Measurements from ENCODE around the gene DCAF17.

Gene DCAF17

DNA sequence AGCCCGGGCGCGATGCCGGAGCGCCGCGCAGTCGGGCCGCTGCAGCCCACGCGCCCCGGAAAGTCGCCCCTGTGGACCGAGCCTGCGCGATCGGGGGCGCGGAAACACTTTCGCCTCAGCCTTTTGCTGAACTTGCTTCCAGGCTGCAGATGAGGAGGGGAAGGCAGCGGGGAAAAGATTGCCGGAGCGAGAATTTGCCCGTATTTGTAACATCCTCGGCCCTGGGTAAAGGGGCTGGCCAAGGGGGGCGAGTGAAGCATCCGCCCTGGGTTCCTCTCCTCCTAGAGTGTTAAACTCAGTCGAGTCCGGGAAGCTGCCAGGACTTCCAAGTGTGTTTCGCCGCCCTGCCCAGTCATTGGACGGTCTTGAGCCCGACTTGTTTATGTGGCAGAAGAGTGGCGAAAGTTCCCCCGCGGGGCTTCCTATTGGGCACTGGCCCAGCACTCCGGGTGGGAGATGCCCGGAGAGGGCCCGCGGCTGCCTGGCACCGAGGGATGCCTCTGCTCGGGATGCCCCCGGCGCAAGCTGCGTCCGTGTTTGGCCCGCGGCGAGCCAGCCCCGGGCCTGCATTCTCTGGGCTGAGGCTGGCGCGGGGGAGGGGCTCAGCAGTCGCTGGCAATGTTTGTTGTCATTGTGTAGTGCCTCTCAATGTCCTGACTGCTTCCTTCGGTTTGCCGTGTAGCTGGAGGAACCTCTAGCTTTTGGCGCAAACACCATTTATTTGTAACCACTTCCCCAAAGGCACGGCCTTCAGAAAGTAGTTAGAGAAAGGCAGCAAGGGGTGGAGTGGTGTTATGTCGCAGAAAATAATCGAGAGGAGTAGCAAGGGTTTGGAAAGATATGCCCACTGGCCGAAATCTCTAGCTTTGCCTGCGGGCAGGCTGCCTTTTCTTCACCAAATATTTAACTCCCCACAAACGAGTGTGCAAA, 89.3 kb downstream of the DCAF17 start:
- peak overlapping the region; percentile 51 for H3K4me3 ChIP-seq (ENCODE audit: low read depth, low read length)
- ChIA-PET POLR2A (interaction anchor here (0.9 to 1.0 kb wide), 2 partner anchors 8 to 28 kb away, joined by 3 to 4 read pairs; no protein-coding TSS in a partner anchor), CTCF (interaction anchor here (0.9 to 1.5 kb wide), 2 partner anchors 8 to 10 kb away, joined by 3 read pairs; no protein-coding TSS in a partner anchor)
- no peaks in the 10 kb centered on the region for H3K36me3 ChIP-seq (ENCODE audit: control insufficient read depth in 2 of 2, insufficient read depth in 1 of 2, low read length in 2 of 2)
- no peaks in the 10 kb centered on the region for H3K9me3 ChIP-seq (ENCODE audit: control insufficient read depth, insufficient read depth, low read depth, low read length)
- H3K27ac ChIP-seq (ENCODE audit: extremely low read depth, low read depth, low read length) = peak overlapping the region; percentile 78
- H3K4me1 ChIP-seq (ENCODE audit: control insufficient read depth, insufficient read depth, low read length) = no peaks in the 10 kb centered on the region
- no peak for TF ChIP-seq MEIS1 (CRISPR knock-in tag; IDR thresholded peaks at IDR 0.05; ENCODE audit: borderline replicate concordance)
- peak; percentile 93 for TF ChIP-seq ZBTB20 (tag by site-specific recombination; IDR thresholded peaks at IDR 0.05)
- TF ChIP-seq GLIS1 (tag by site-specific recombination; IDR thresholded peaks at IDR 0.05) = no peak; the same call in 1 of the 2 replicates
- TF ChIP-seq ZNF585B (tag by site-specific recombination; IDR thresholded peaks at IDR 0.05) = no peak
- no peak for TF ChIP-seq ZNF76 (tag by site-specific recombination; IDR thresholded peaks at IDR 0.05; ENCODE audit: borderline replicate concordance, low read depth)
- TF ChIP-seq BCL11A (tag by site-specific recombination; IDR thresholded peaks at IDR 0.05; ENCODE audit: low read depth) = peak; percentile 15; the same call in 1 of the 2 replicates
- no peak for TF ChIP-seq ZFP69B (tag by site-specific recombination; IDR thresholded peaks at IDR 0.05)
- TF ChIP-seq ZNF341 (tag by site-specific recombination; IDR thresholded peaks at IDR 0.05; ENCODE audit: low read depth) = peak; percentile 48
- no peak for TF ChIP-seq YY1 (tag by site-specific recombination; IDR thresholded peaks at IDR 0.05)
- TF ChIP-seq, protein P1, sequence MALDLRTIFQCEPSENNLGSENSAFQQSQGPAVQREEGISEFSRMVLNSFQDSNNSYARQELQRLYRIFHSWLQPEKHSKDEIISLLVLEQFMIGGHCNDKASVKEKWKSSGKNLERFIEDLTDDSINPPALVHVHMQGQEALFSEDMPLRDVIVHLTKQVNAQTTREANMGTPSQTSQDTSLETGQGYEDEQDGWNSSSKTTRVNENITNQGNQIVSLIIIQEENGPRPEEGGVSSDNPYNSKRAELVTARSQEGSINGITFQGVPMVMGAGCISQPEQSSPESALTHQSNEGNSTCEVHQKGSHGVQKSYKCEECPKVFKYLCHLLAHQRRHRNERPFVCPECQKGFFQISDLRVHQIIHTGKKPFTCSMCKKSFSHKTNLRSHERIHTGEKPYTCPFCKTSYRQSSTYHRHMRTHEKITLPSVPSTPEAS (tag by site-specific recombination; IDR thresholded peaks at IDR 0.05) = no peak
- TF ChIP-seq ZNF394 (tag by site-specific recombination; IDR thresholded peaks at IDR 0.05; ENCODE audit: borderline replicate concordance) = no peak
- no peak for TF ChIP-seq ZNF214 (tag by site-specific recombination; IDR thresholded peaks at IDR 0.05; ENCODE audit: borderline replicate concordance)
- TF ChIP-seq, protein P2, sequence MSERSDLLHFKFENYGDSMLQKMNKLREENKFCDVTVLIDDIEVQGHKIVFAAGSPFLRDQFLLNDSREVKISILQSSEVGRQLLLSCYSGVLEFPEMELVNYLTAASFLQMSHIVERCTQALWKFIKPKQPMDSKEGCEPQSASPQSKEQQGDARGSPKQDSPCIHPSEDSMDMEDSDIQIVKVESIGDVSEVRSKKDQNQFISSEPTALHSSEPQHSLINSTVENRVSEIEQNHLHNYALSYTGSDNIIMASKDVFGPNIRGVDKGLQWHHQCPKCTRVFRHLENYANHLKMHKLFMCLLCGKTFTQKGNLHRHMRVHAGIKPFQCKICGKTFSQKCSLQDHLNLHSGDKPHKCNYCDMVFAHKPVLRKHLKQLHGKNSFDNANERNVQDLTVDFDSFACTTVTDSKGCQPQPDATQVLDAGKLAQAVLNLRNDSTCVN (tag by site-specific recombination; optimal IDR thresholded peaks at IDR 0.05) = peak; percentile 29
- TF ChIP-seq BCL11B (tag by site-specific recombination; IDR thresholded peaks at IDR 0.05; ENCODE audit: low read depth) = no peak
- TF ChIP-seq ZNF548 (tag by site-specific recombination; IDR thresholded peaks at IDR 0.05) = no peak
- TF ChIP-seq, protein P3, sequence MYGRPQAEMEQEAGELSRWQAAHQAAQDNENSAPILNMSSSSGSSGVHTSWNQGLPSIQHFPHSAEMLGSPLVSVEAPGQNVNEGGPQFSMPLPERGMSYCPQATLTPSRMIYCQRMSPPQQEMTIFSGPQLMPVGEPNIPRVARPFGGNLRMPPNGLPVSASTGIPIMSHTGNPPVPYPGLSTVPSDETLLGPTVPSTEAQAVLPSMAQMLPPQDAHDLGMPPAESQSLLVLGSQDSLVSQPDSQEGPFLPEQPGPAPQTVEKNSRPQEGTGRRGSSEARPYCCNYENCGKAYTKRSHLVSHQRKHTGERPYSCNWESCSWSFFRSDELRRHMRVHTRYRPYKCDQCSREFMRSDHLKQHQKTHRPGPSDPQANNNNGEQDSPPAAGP (tag by site-specific recombination; IDR thresholded peaks at IDR 0.05) = no peak
- TF ChIP-seq, protein P4, sequence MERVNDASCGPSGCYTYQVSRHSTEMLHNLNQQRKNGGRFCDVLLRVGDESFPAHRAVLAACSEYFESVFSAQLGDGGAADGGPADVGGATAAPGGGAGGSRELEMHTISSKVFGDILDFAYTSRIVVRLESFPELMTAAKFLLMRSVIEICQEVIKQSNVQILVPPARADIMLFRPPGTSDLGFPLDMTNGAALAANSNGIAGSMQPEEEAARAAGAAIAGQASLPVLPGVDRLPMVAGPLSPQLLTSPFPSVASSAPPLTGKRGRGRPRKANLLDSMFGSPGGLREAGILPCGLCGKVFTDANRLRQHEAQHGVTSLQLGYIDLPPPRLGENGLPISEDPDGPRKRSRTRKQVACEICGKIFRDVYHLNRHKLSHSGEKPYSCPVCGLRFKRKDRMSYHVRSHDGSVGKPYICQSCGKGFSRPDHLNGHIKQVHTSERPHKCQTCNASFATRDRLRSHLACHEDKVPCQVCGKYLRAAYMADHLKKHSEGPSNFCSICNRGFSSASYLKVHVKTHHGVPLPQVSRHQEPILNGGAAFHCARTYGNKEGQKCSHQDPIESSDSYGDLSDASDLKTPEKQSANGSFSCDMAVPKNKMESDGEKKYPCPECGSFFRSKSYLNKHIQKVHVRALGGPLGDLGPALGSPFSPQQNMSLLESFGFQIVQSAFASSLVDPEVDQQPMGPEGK (tag by site-specific recombination; IDR thresholded peaks at IDR 0.05) = 0 out of 2 replicates have a peak, but pooled peaks have one; percentile 35
- no peak for TF ChIP-seq ZNF837 (tag by site-specific recombination; IDR thresholded peaks at IDR 0.05)
- no peak for TF ChIP-seq ZNF670 (tag by site-specific recombination; IDR thresholded peaks at IDR 0.05; ENCODE audit: low read depth)
- peak; percentile 36; the same call in 1 of the 2 replicates for TF ChIP-seq ZXDB (tag by site-specific recombination; IDR thresholded peaks at IDR 0.05)
- TF ChIP-seq ZFHX2 (tag by site-specific recombination; conservative IDR thresholded peaks at IDR 0.05) = peak; percentile 60
- TF ChIP-seq TCF7L2 (IDR thresholded peaks at IDR 0.05; ENCODE audit: borderline replicate concordance, low read depth, low read length) = no peak
- no peak for TF ChIP-seq ZNF654 (tag by site-specific recombination; IDR thresholded peaks at IDR 0.05; ENCODE audit: low read depth)
- TF ChIP-seq ZNF501 (tag by site-specific recombination; IDR thresholded peaks at IDR 0.05) = 0 out of 2 replicates have a peak, but pooled peaks have one; percentile 42
- TF ChIP-seq SP7 (tag by site-specific recombination; IDR thresholded peaks at IDR 0.05) = peak; percentile 31; the same call in 1 of the 2 replicates
- TF ChIP-seq, protein P5, sequence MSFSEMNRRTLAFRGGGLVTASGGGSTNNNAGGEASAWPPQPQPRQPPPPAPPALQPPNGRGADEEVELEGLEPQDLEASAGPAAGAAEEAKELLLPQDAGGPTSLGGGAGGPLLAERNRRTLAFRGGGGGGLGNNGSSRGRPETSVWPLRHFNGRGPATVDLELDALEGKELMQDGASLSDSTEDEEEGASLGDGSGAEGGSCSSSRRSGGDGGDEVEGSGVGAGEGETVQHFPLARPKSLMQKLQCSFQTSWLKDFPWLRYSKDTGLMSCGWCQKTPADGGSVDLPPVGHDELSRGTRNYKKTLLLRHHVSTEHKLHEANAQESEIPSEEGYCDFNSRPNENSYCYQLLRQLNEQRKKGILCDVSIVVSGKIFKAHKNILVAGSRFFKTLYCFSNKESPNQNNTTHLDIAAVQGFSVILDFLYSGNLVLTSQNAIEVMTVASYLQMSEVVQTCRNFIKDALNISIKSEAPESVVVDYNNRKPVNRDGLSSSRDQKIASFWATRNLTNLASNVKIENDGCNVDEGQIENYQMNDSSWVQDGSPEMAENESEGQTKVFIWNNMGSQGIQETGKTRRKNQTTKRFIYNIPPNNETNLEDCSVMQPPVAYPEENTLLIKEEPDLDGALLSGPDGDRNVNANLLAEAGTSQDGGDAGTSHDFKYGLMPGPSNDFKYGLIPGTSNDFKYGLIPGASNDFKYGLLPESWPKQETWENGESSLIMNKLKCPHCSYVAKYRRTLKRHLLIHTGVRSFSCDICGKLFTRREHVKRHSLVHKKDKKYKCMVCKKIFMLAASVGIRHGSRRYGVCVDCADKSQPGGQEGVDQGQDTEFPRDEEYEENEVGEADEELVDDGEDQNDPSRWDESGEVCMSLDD (tag by site-specific recombination; IDR thresholded peaks at IDR 0.05) = no peak
- TF ChIP-seq ZNF2 (tag by site-specific recombination; IDR thresholded peaks at IDR 0.05) = peak; percentile 68; the same call in 1 of the 2 replicates
- peak; percentile 58; the same call in 1 of the 2 replicates for TF ChIP-seq ZSCAN30 (tag by site-specific recombination; IDR thresholded peaks at IDR 0.05)

All from HEK293 (cell line).